ENCODE measurements around the gene MAN2A1. TPM values are rescaled to one million over a fixed set of nuclear protein-coding genes. Genes with fewer than 3 reads are reported as not detected.

Gene MAN2A1
- total and polyA plus RNA-seq, 2 experiments from 2014 or later, result 32.5 to 129 TPM

DNA sequence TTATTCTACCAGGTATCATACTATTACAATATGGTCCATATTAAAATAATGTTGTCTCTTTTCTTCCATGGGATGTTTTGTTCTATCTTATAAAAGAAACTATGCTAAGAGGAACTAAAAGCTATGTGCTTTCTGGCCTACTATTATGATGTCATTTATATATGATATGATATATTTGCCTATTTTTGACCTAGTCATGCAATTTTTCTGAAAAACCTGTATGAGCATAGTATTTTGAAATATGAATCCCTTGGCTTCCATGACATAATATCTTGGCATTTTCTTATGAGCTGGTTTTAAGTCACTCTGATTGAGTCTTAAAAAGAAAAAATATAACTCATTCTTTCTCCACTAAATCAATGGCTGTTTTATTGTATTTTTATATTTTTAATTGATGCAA lies 60.7 kb downstream of the MAN2A1 start:
- TF ChIP-seq EZH2phosphoT487 (IDR thresholded peaks at IDR 0.05; ENCODE audit: unreplicated experiment) (no peak), EZH2 (IDR thresholded peaks at IDR 0.05; ENCODE audit: low read depth, unreplicated experiment) (no peak), ZNF114 (CRISPR knock-in tag; IDR thresholded peaks at IDR 0.05) (no peak), ZNF331 (CRISPR knock-in tag; IDR thresholded peaks at IDR 0.05; ENCODE audit: low read depth) (no peak), REST (IDR thresholded peaks at IDR 0.05; ENCODE audit: unreplicated experiment) (no peak), POLR2AphosphoS5 (IDR thresholded peaks at IDR 0.05; ENCODE audit: low read depth) (no peak), CTCF (conservative IDR thresholded peaks at IDR 0.05; ENCODE audit: low read depth in 2 of 2) (no peak), STAT1 (IDR thresholded peaks at IDR 0.05; ENCODE audit: unreplicated experiment) (no peak), JUNB (IDR thresholded peaks at IDR 0.05; ENCODE audit: unreplicated experiment) (no peak), CREB1 (CRISPR knock-in tag; IDR thresholded peaks at IDR 0.05; ENCODE audit: low read depth) (no peak), NANOG (IDR thresholded peaks at IDR 0.05; ENCODE audit: borderline replicate concordance) (no peak), ZNF462 (CRISPR knock-in tag; IDR thresholded peaks at IDR 0.05) (no peak)
- TF ChIP-seq, protein P1, sequence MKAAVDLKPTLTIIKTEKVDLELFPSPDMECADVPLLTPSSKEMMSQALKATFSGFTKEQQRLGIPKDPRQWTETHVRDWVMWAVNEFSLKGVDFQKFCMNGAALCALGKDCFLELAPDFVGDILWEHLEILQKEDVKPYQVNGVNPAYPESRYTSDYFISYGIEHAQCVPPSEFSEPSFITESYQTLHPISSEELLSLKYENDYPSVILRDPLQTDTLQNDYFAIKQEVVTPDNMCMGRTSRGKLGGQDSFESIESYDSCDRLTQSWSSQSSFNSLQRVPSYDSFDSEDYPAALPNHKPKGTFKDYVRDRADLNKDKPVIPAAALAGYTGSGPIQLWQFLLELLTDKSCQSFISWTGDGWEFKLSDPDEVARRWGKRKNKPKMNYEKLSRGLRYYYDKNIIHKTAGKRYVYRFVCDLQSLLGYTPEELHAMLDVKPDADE (IDR thresholded peaks at IDR 0.05), result no peak
- Mint-ChIP-seq H3K9me3 (no peaks in the 10 kb centered on the region), H3K4me3 (no peak overlapping the region), H3K27me3 (ENCODE audit: insufficient read depth, low read depth, poor library complexity) (peaks cover 2% of the 10 kb centered on the region), H3K27ac (no peak overlapping the region), H3K36me3 (ENCODE audit: low read depth) (no peaks in the 10 kb centered on the region), H3K4me1 (peaks cover 13% of the 10 kb centered on the region; the same call in 2 of the 3 replicates)
- Histone ChIP-seq H3K4me1 (ENCODE audit: insufficient read depth) (peaks cover 7% of the 10 kb centered on the region; the same call in 1 of the 2 replicates), H3K79me2 (replicated peaks; ENCODE audit: insufficient read depth) (peaks cover 89% of the 10 kb centered on the region), H3K4me3 (no peak overlapping the region), H2AFZ (no peak overlapping the region), H3K27ac (ENCODE audit: low read depth) (no peak overlapping the region), H3K4me2 (no peak overlapping the region), H3K27me3 (ENCODE audit: insufficient read depth) (no peaks in the 10 kb centered on the region), H3K36me3 (ENCODE audit: insufficient read depth) (no peaks in the 10 kb centered on the region), H3F3A (replicated peaks; ENCODE audit: low read depth) (no peaks in the 10 kb centered on the region), H3K9me2 (ENCODE audit: insufficient read depth) (no peaks in the 10 kb centered on the region), H4K20me1 (replicated peaks; ENCODE audit: insufficient read depth) (0 out of 2 replicates have a peak, but pooled peaks cover 9% of the 10 kb centered on the region)
- no peak for ATAC-seq
- no peak for DNase-seq (ENCODE audit: low spot score)
